Vagina (tissue), 2 donors: ENCODE data around the gene ZNF442.

Experiments used
- POLR2AphosphoS5 ChIP-seq, 2 donors: sonication (generic); formaldehyde crosslinking; IDR thresholded peaks; one replicate each; pipeline ENCODE4 v1.9.0; 2017; ENCODE audit warnings: antibody characterized with exemption in 2 of 2, mild to moderate bottlenecking in 2 of 2, low read depth in 1 of 2; ENCODE audit not compliant: insufficient read depth in 1 of 2
- TF ChIP-seq, protein P1 (sequence below), 3 experiments: fragments of 450-650 bp in 2 of 3; fragments of 200-600 bp in 1 of 3; sonication (generic) in 1 of 3; IDR thresholded peaks; one replicate each; pipeline ENCODE4 v1.5.1; 2017 to 2019; ENCODE audit warnings: antibody characterized with exemption in 3 of 3, mild to moderate bottlenecking in 2 of 3, moderate library complexity in 2 of 3

DNA sequence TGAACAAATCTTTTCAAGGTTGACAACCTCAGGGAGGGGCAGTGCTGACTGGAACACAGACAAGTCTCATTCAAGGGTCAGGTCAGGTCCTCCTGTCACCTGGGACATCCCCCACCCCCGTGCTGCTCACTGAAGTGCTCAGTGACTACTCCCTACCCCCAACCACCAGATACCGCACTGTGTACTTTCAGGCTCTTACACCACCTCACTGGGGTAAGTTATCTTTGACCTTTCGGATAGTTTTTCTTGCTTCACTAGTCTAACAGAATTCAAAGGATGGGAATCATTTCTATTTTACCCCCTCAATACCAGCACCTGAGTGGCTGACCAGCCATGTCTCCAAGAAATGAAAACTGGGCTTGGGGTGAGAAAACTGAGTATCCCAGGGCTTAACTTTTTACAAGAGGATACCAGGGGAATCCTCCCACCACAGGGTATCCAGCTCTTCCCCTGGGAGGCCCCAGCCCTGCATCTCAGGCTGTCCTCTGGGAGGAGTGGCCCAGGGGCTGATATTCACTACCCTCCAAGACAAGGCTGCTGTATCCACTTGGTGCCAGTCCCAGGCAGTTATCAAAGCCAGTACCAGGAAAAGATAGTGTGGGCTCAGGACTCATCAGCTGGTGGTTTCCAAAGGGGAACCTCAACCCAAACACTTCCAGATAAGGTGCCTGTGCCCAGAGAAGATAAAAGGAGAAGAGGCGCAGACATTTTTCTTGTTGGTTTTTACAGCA is 34.1 kb downstream of the ZNF442 start:
- TF ChIP-seq POLR2AphosphoS5 (IDR thresholded peaks at IDR 0.05; ENCODE audit: insufficient read depth in 1 of 2, low read depth in 1 of 2), result no peak
- TF ChIP-seq, protein P1, sequence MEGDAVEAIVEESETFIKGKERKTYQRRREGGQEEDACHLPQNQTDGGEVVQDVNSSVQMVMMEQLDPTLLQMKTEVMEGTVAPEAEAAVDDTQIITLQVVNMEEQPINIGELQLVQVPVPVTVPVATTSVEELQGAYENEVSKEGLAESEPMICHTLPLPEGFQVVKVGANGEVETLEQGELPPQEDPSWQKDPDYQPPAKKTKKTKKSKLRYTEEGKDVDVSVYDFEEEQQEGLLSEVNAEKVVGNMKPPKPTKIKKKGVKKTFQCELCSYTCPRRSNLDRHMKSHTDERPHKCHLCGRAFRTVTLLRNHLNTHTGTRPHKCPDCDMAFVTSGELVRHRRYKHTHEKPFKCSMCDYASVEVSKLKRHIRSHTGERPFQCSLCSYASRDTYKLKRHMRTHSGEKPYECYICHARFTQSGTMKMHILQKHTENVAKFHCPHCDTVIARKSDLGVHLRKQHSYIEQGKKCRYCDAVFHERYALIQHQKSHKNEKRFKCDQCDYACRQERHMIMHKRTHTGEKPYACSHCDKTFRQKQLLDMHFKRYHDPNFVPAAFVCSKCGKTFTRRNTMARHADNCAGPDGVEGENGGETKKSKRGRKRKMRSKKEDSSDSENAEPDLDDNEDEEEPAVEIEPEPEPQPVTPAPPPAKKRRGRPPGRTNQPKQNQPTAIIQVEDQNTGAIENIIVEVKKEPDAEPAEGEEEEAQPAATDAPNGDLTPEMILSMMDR (IDR thresholded peaks at IDR 0.05), result no peak
